GM23338 (cell line): ENCODE measurements around the gene HDHD2. TPM values are rescaled to one million over a fixed set of nuclear protein-coding genes. Genes with fewer than 3 reads are reported as not detected.

Experiments
- ATAC-seq: fragments of 200-7000 bp; cut with Tn5 transposase; 3 replicates; pipeline ENCODE4 v1.9.1; 2020
- DNase-seq: peaks from one replicate; pipeline ENCODE4 v3.0.0-alpha.2; 2015; ENCODE audit warnings: low spot score
- H2AFZ ChIP-seq: fragments of 200-600 bp; sonication (generic); 2 replicates; pipeline ENCODE4 v1.8.0; 2016; ENCODE audit warnings: antibody characterized with exemption, mild to moderate bottlenecking, moderate library complexity
- H3F3A ChIP-seq: fragments of 200-600 bp; sonication (generic); replicated peaks from 2 replicates; pipeline ENCODE4 v1.8.0; 2017; ENCODE audit warnings: antibody characterized with exemption, mixed run types, low read depth
- H3K27ac ChIP-seq: fragments of 200-600 bp; sonication (generic); 2 replicates; pipeline ENCODE4 v1.6.1; 2016; ENCODE audit warnings: low read depth
- H3K27me3 ChIP-seq: fragments of 200-600 bp; sonication (generic); 2 replicates; pipeline ENCODE4 v1.8.0; 2016; ENCODE audit warnings: mild to moderate bottlenecking, mixed run types, moderate library complexity; ENCODE audit not compliant: insufficient read depth
- H3K36me3 ChIP-seq: fragments of 200-600 bp; sonication (generic); 2 replicates; pipeline ENCODE4 v1.8.0; 2016; ENCODE audit warnings: mild to moderate bottlenecking; ENCODE audit not compliant: insufficient read depth
- H3K4me1 ChIP-seq: fragments of 200-600 bp; sonication (generic); 2 replicates; pipeline ENCODE4 v1.8.0; 2016; ENCODE audit warnings: mild to moderate bottlenecking, moderate library complexity; ENCODE audit not compliant: insufficient read depth
- H3K4me2 ChIP-seq: fragments of 200-600 bp; sonication (generic); 2 replicates; pipeline ENCODE4 v1.7.1; 2017; ENCODE audit warnings: mixed run types
- H3K4me3 ChIP-seq: fragments of 200-600 bp; sonication (generic); 2 replicates; pipeline ENCODE4 v1.6.1; 2016; ENCODE audit warnings: mixed run types
- H3K79me2 ChIP-seq: fragments of 200-600 bp; sonication (generic); replicated peaks from 2 replicates; pipeline ENCODE4 v1.8.0; 2017; ENCODE audit warnings: mild to moderate bottlenecking; ENCODE audit not compliant: insufficient read depth
- H3K9me2 ChIP-seq: fragments of 200-600 bp; sonication (generic); 2 replicates; pipeline ENCODE4 v1.8.0; 2017; ENCODE audit not compliant: insufficient read depth
- H4K20me1 ChIP-seq: fragments of 200-600 bp; sonication (generic); replicated peaks from 2 replicates; pipeline ENCODE4 v1.8.0; 2017; ENCODE audit warnings: mild to moderate bottlenecking; ENCODE audit not compliant: insufficient read depth
- H3K27ac Mint-ChIP-seq: 2 replicates; pipeline ENCODE4 v1.8.0; 2020; ENCODE audit warnings: inconsistent platforms, mild to moderate bottlenecking, moderate library complexity, mixed read lengths
- H3K27me3 Mint-ChIP-seq: 3 replicates; pipeline ENCODE4 v1.8.0; 2022; ENCODE audit warnings: low read depth, mild to moderate bottlenecking, moderate library complexity, mixed read lengths, inconsistent platforms; ENCODE audit not compliant: insufficient read depth, poor library complexity
- H3K36me3 Mint-ChIP-seq: 3 replicates; pipeline ENCODE4 v1.8.0; 2021; ENCODE audit warnings: low read depth, mild to moderate bottlenecking, inconsistent platforms, moderate library complexity, mixed read lengths
- H3K4me1 Mint-ChIP-seq: 3 replicates; pipeline ENCODE4 v1.8.0; 2020; ENCODE audit warnings: mild to moderate bottlenecking, inconsistent platforms, mixed read lengths
- H3K4me3 Mint-ChIP-seq: 3 replicates; pipeline ENCODE4 v1.8.0; 2021; ENCODE audit warnings: moderate library complexity, mild to moderate bottlenecking, inconsistent platforms, mixed read lengths
- H3K9me3 Mint-ChIP-seq: 3 replicates; pipeline ENCODE4 v1.8.0; 2020; ENCODE audit warnings: moderate library complexity, mild to moderate bottlenecking, inconsistent platforms, mixed read lengths
- CTCF ChIP-seq, 2 experiments: fragments of 200-600 bp in 1 of 2; sonication (generic) in 1 of 2; conservative IDR thresholded peaks; 2 replicates each; pipeline versions ENCODE4 v1.5.1 to v1.6.1; 2016 to 2017; ENCODE audit warnings: antibody characterized with exemption in 2 of 2, low read depth in 2 of 2, mild to moderate bottlenecking in 2 of 2, moderate library complexity in 1 of 2
- ETS1 ChIP-seq: IDR thresholded peaks from 2 replicates; pipeline ENCODE4 v1.6.1; 2016; ENCODE audit warnings: antibody characterized with exemption
- EZH2 ChIP-seq: fragments of 200-600 bp; sonication (generic); IDR thresholded peaks from one replicate; pipeline ENCODE4 v1.8.0; 2017; ENCODE audit warnings: antibody characterized with exemption, mild to moderate bottlenecking, low read depth; ENCODE audit not compliant: unreplicated experiment
- EZH2phosphoT487 ChIP-seq: fragments of 200-600 bp; sonication (generic); IDR thresholded peaks from one replicate; pipeline ENCODE4 v1.8.1; 2018; ENCODE audit warnings: antibody characterized with exemption; ENCODE audit not compliant: unreplicated experiment
- JUNB ChIP-seq: IDR thresholded peaks from one replicate; pipeline ENCODE4 v1.6.1; 2016; ENCODE audit warnings: antibody characterized with exemption; ENCODE audit not compliant: unreplicated experiment
- NANOG ChIP-seq: IDR thresholded peaks from 2 replicates; pipeline ENCODE4 v1.6.1; 2016; ENCODE audit warnings: antibody characterized with exemption, borderline replicate concordance
- POLR2AphosphoS5 ChIP-seq: IDR thresholded peaks from 2 replicates; pipeline ENCODE4 v1.6.1; 2016; ENCODE audit warnings: antibody characterized with exemption, low read depth
- STAT1 ChIP-seq: IDR thresholded peaks from one replicate; pipeline ENCODE4 v1.6.1; 2016; ENCODE audit warnings: antibody characterized with exemption; ENCODE audit not compliant: unreplicated experiment
- ZNF114 ChIP-seq: fragments of 250-450 bp; sonication (Bioruptor Pico); IDR thresholded peaks from 2 replicates; pipeline ENCODE4 v1.5.0; 2020; ENCODE audit warnings: mild to moderate bottlenecking, moderate library complexity
- ZNF331 ChIP-seq: fragments of 250-450 bp; sonication (Bioruptor Pico); IDR thresholded peaks from 2 replicates; pipeline ENCODE4 v1.5.0; 2020; ENCODE audit warnings: low read depth, mild to moderate bottlenecking, moderate library complexity
- ZNF462 ChIP-seq: fragments of 250-450 bp; sonication (Bioruptor Pico); IDR thresholded peaks from 2 replicates; pipeline ENCODE4 v1.5.0; 2020; ENCODE audit warnings: mild to moderate bottlenecking, moderate library complexity
- polyA plus RNA-seq: library from polyadenylated mRNA; unstranded; fragments of >200 nt; fragmentation: Nextera tagmentation; extraction: Ambion mirVana; gene quantifications from 2 replicates; pipeline ENCODE4 v1.2.1, GENCODE V29; 2016
- total RNA-seq: library from RNA; depleted of rRNA; stranded (reverse); fragments of >200 nt; shearing (Covaris generic); gene quantifications from 2 replicates; pipeline ENCODE4 v1.2.3, GENCODE V29; 2014

HDHD2 gene
- total and polyA plus RNA-seq, 2 experiments from 2014 or later = 25.9 to 32.2 TPM

GRCh38 chr18:47184419-47185050, 34.2 kb upstream of the HDHD2 start:
- H3K27ac ChIP-seq = no peak overlapping the region
- no peak overlapping the region for H2AFZ ChIP-seq

More at GRCh38 chr18:47184419-47185050, 34.2 kb upstream of the HDHD2 start:
- H3K36me3 Mint-ChIP-seq = peaks cover 14% of the 10 kb centered on the region; the same call in 2 of the 3 replicates
- H3K4me1 Mint-ChIP-seq = no peaks in the 10 kb centered on the region; the same call in 2 of the 3 replicates
- Histone ChIP-seq H3K9me2 (no peaks in the 10 kb centered on the region), H3K4me2 (no peak overlapping the region), H3K27me3 (no peaks in the 10 kb centered on the region), H3F3A (no peaks in the 10 kb centered on the region), H3K79me2 (no peaks in the 10 kb centered on the region), H3K4me3 (no peak overlapping the region), H3K36me3 (no peaks in the 10 kb centered on the region), H3K4me1 (0 out of 2 replicates have a peak, but pooled peaks cover 3% of the 10 kb centered on the region), H4K20me1 (no peaks in the 10 kb centered on the region)
- H3K4me3 Mint-ChIP-seq = no peak overlapping the region
- peaks cover 5% of the 10 kb centered on the region for H3K27me3 Mint-ChIP-seq
- TF ChIP-seq ZNF331 (CRISPR knock-in tag) (no peak), ZNF114 (CRISPR knock-in tag) (no peak), EZH2 (no peak), NANOG (no peak), ETS1 (no peak), CTCF (conservative IDR thresholded peaks at IDR 0.05; ENCODE audit: low read depth in 2 of 2) (no peak), JUNB (no peak), ZNF462 (CRISPR knock-in tag) (no peak), EZH2phosphoT487 (no peak), POLR2AphosphoS5 (no peak), STAT1 (no peak)
- DNase-seq (peak; percentile 51), ATAC-seq (no peak)
- peaks cover 23% of the 10 kb centered on the region for H3K9me3 Mint-ChIP-seq
- H3K27ac Mint-ChIP-seq = no peak overlapping the region
